Coronary artery (tissue), 2 donors: ENCODE measurements around the gene HDAC10.

Experiments used
- DNase-seq: peaks from one replicate; pipeline ENCODE4 v3.0.0-alpha.2; 2017; ENCODE audit warnings: low spot score
- H3K27ac ChIP-seq, 2 donors: fragments of 200-600 bp; sonication (generic); one replicate each; pipeline ENCODE4 v1.5.1; 2016 to 2019
- H3K4me3 ChIP-seq: fragments of 200-600 bp; sonication (generic); 2 replicates; pipeline ENCODE4 v1.5.1; 2016; ENCODE audit warnings: mild to moderate bottlenecking, moderate library complexity
- CTCF ChIP-seq: fragments of 200-600 bp; sonication (generic); IDR thresholded peaks from one replicate; pipeline ENCODE4 v1.5.1; 2019; ENCODE audit warnings: antibody characterized with exemption

The HDAC10 gene

DNA sequence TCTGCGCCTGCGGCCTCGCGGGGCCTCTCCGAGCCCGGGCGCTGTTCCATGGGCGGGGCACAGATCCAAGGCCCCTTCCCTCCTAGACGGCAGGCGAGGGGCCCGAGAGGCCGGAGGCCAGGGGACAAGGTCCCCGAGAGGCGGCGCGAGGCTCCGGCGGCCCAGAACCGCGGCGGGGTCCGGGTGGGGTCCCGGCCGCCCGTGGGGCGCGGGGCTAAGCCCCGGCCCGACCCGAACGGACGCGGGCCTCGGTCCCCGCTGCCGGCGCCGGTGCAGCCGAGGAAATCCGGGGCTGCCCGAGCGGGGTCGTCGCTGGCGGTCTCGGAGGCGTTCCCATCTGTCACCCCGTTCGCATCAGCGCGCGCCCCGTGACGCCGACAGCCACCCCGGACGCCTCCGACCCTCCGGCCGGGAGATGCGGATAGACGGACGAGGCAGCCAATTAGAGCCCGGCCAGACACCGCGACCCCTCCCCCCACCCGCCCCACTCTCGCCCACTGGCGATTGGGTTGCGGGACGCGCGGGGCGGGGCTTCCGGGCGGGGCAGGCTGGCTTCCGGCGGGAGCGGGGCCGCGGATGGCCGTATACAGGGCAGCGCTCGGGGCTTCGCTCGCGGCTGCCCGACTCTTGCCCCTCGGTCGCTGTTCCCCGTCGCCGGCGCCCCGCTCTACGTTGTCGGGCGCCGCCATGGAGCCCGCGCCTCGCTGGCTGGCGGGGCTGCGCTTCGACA, 50.4 kb downstream of the HDAC10 start, which contains the start of gene SELENOO:
SELENOO (plus strand) TSS at position 551 of the 730 bp plus-strand sequence; CDS start at position 577, 26 bp downstream.
- peak; percentile 96 for DNase-seq
- peak within 1 kb of the TSS; percentile 79 to 92 for H3K27ac ChIP-seq
- TF ChIP-seq CTCF, result no peak
- H3K4me3 ChIP-seq, result peak within 1 kb of the TSS; percentile 83

GRCh38 chr22:50199829-50200460, 51.1 kb downstream of the HDAC10 start:
- H3K4me3 ChIP-seq, result peak overlapping the region; percentile 83
- H3K27ac ChIP-seq, result peak overlapping the region; percentile 79 to 92
- DNase-seq, result no peak
- no peak for TF ChIP-seq CTCF

DNA sequence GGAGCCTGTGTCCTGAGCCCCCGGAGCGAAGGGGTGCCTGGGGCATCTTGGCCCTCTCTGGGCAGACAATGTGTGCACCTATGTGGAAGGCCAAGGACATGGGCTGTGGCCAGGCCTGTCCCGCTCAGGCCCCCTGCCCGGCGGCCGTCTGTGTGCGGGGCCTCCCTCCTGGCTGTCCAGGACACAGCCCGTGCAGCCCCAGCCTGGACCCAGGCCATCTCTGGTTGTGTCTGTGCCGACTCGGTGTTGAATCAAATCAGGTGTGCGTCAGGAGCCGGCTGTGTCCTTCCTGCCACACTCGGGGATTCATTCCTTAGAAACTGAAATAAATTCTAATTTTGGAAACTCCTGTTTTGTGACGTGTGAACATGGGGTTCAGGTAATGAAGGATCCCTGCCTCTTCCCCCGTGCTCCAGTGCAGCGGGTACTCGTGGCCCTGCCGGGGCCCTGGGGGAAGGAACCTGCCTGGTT, 51.8 kb downstream of the HDAC10 start:
- H3K27ac ChIP-seq, result peak overlapping the region in 1 of 2 donors; percentile 92
- peak overlapping the region; percentile 83 for H3K4me3 ChIP-seq
- no peak for DNase-seq
- no peak for TF ChIP-seq CTCF

GRCh38 chr22:50198624-50199017, 52.4 kb downstream of the HDAC10 start:
- DNase-seq, result no peak
- no peak overlapping the region for H3K4me3 ChIP-seq
- TF ChIP-seq CTCF, result no peak
- H3K27ac ChIP-seq, result no peak overlapping the region

GRCh38 chr22:50197856-50198623, 53.0 kb downstream of the HDAC10 start:
- Histone ChIP-seq H3K4me3 (no peak overlapping the region), H3K27ac (no peak overlapping the region)
- DNase-seq, result no peak
- no peak for TF ChIP-seq CTCF

- DNase-seq, result no peak
- Histone ChIP-seq H3K4me3 (no peak overlapping the region), H3K27ac (no peak overlapping the region)
- TF ChIP-seq CTCF, result no peak
Measured at GRCh38 chr22:50197000-50197800, 53.9 kb downstream of the HDAC10 start.
